GM12892 (cell line): Measurements from ENCODE around the gene SUCLG1.

ENCODE experiments used
- POLR2A ChIP-seq: IDR thresholded peaks from 2 replicates; pipeline ENCODE4 v1.6.1; 2011; ENCODE audit warnings: low read depth, low read length, control low read depth
- POLR2AphosphoS5 ChIP-seq: IDR thresholded peaks from 2 replicates; pipeline ENCODE4 v1.6.1; 2011; ENCODE audit warnings: low read depth, low read length, control low read depth
- TAF1 ChIP-seq: IDR thresholded peaks from 2 replicates; pipeline ENCODE4 v1.6.1; 2011; ENCODE audit warnings: low read depth, mild to moderate bottlenecking, control low read depth, low read length, borderline replicate concordance

DNA sequence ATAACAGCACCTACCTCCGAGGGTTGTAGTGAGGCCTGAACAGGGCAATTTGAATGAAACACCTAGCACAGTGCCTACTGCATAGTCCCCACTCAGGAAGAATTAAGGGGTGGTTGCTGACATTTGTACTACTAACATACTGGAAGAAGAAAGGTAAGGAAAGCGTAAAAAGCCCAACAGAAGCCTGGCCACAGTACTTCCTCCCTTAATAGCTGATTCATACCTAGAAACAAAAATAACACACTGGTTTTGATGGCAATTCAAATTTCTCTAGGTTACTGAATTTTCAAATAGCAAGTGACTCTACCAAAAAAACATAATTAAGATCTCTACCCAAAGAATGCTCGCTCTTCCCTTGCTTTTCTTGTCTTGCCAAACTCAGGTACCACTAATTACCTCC, 16.2 kb downstream of the SUCLG1 start:
- TF ChIP-seq POLR2A (no peak), POLR2AphosphoS5 (no peak), TAF1 (no peak)
